Astrocyte of the cerebellum (primary cell): ENCODE results near the gene LIMK1.

Experiments used
- DNase-seq: peaks from one replicate; pipeline ENCODE4 v3.0.0-alpha.2; 2011; ENCODE audit warnings: low read depth
- H3K4me3 ChIP-seq: 2 replicates; pipeline ENCODE4 v1.5.1; 2011; ENCODE audit warnings: mild to moderate bottlenecking, low read depth, low read length, moderate library complexity
- in situ Hi-C: cut with HindIII; loops from 2 replicates; pipeline ENCODE4 v1.10.0; 2017; ENCODE audit warnings: low sequenced_read_pairs
- TF ChIP-seq, protein P1 (sequence below): IDR thresholded peaks from 2 replicates; pipeline ENCODE4 v1.5.1; 2012; ENCODE audit warnings: low read length, low read depth, moderate library complexity, mild to moderate bottlenecking; ENCODE audit errors: missing control alignments

LIMK1 gene

GRCh38 chr7:74059681-74060588, 23.7 kb upstream of the LIMK1 start:
- TF ChIP-seq, protein P1, sequence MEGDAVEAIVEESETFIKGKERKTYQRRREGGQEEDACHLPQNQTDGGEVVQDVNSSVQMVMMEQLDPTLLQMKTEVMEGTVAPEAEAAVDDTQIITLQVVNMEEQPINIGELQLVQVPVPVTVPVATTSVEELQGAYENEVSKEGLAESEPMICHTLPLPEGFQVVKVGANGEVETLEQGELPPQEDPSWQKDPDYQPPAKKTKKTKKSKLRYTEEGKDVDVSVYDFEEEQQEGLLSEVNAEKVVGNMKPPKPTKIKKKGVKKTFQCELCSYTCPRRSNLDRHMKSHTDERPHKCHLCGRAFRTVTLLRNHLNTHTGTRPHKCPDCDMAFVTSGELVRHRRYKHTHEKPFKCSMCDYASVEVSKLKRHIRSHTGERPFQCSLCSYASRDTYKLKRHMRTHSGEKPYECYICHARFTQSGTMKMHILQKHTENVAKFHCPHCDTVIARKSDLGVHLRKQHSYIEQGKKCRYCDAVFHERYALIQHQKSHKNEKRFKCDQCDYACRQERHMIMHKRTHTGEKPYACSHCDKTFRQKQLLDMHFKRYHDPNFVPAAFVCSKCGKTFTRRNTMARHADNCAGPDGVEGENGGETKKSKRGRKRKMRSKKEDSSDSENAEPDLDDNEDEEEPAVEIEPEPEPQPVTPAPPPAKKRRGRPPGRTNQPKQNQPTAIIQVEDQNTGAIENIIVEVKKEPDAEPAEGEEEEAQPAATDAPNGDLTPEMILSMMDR: peak; percentile 26
- in situ Hi-C loops: loop anchor here (10.0 to 25.0 kb wide), 2 partner anchors 115 to 352 kb away; partner anchors contain the start of gene EIF4H
- H3K4me3 ChIP-seq: no peak overlapping the region
- DNase-seq: no peak

DNA sequence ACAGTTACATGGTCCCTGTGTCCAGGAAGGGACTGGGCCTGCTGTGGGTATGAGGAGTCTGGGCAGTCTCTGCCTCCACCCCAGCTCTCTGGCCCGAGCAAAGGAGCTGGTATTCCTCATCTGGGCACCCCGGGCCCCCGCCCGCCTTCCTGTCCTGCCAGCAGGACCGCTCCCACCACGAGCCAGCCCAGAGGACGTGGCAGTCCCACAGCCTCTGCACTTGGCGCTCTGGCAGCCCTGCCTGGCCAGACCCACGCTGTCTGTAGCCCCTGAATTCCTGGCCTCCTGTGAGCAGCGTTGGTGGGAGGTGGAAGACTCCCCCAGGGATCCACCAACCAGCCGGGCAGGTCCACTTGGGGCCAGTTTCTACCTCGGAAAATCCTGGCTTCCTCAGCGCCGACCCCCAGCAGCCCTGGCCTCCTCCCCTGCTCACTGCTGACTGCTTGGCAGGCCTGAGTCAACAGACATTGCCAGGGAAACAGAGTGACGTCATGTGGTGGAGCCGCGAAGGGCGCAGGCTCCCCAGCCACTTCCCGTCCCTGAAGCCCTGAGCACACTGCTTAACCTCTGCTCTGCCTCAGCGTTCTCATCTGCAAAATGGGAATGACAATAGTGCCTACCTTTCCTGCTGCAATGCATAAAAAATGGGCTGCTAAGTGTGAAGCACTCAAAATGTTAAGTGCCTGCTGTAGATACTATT, 21.6 kb upstream of the LIMK1 start:
- H3K4me3 ChIP-seq: no peak overlapping the region
- in situ Hi-C loops: loop anchor here (10.0 to 25.0 kb wide), 2 partner anchors 113 to 350 kb away; partner anchors contain the start of gene EIF4H
- DNase-seq: peak; percentile 87
- TF ChIP-seq, protein P1: no peak

DNA sequence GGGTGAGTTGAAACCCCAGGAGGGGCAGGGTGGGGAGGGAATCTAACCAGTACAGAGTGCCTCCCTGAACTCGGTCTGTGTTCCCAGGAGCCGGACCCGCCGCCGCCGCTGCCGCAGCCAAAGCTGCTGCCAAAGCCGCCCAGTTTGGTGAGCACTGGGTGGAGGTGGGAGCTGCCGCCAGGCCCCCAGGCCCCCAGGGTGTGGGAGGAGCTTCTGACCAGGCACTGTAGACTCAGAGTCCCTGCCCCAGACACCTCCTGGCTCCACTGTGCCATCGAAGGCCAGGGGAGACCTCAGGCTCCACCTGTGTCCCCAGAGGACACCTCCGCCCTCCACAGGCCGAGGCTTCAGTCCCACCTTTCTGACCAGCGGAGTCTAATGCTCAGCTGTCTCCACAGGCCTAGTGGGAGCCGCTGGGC, 20.4 kb upstream of the LIMK1 start:
- no peak for DNase-seq
- no peak overlapping the region for H3K4me3 ChIP-seq
- TF ChIP-seq, protein P1: no peak
- in situ Hi-C loops: loop anchor here (10.0 to 25.0 kb wide), 2 partner anchors 112 to 349 kb away; partner anchors contain the start of gene EIF4H

DNA sequence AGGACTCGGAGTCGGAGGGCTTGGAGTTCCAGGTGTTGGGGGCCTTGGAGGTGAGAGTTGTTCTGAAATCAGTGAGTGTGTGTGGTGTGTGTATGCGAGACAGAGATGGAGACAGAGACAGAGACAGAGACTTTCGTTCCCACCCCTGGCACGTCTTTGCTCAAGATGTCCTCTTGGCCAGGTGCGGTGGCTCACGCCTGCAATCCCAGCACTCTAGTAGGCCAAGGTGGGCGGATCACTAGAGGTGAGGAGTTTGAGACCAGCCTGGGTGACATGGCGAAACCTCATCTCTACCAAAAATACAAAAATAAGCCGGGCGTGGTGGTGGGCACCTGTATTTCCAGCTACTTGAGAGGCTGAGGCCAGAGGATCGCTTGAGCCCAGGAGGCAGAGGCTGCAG, 20.0 kb upstream of the LIMK1 start:
- no peak overlapping the region for H3K4me3 ChIP-seq
- TF ChIP-seq, protein P1: no peak
- DNase-seq: no peak
- in situ Hi-C loops: loop anchor here (10.0 to 25.0 kb wide), 2 partner anchors 111 to 349 kb away; partner anchors contain the start of gene EIF4H

DNA sequence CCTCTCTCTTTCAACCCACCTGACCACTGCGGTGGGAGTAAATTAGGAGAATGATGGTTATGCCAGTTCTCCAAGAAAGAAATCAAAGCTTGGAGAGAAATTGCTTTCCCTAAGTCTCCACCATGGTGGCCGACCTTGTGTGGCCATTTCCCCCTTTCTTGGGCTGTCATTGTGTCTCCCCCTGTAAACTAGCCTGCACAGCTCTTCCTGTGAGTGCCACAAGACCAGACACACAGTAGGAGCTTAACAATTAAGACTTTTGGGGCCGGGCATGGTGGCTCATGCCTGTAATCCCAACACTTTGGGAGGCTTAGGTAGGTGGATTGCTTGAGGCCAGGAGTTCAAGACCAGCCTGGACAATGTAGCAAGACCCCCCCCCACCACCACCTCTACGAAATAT, 18.9 kb upstream of the LIMK1 start:
- in situ Hi-C loops: loop anchor here (10.0 to 25.0 kb wide), 2 partner anchors 110 to 348 kb away; partner anchors contain the start of gene EIF4H
- TF ChIP-seq, protein P1: no peak
- no peak for DNase-seq
- H3K4me3 ChIP-seq: no peak overlapping the region

DNA sequence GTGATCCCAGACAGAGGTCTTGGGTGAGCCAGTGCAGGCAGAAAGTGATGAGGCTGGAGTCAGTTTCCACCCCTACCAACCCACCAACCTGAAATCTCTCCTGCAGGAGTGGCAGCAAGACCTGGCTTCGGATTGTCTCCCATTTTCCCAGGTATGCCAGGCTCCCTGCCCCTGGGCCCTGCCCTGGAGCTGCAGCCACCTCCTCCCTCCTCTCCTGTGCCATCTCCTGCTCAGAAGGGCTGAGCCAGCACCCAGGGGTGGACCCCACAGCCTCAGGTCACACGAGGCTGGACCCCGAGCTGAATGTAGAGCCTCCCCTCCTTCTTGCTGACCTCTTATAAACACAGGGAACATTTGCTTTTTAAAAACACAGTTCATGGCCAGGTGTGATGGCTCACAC, 17.0 kb upstream of the LIMK1 start:
- no peak for DNase-seq
- TF ChIP-seq, protein P1: no peak
- in situ Hi-C loops: loop anchor here (10.0 to 25.0 kb wide), 2 partner anchors 108 to 346 kb away; partner anchors contain the start of gene EIF4H
- no peak overlapping the region for H3K4me3 ChIP-seq
